DND-41 (cell line): ENCODE measurements around the gene GOLPH3.
"Not testable (repeated sequence)": the region's sequence is repeated elsewhere in the genome, so short reads cannot be mapped to it uniquely, and the experiment has no call there.

Experiments
- CTCF ChIP-seq: IDR thresholded peaks from 2 replicates; pipeline ENCODE4 v1.5.1; 2012; ENCODE audit warnings: borderline replicate concordance, low read length, moderate library complexity, mild to moderate bottlenecking; ENCODE audit not compliant: poor library complexity, severe bottlenecking; ENCODE audit errors: extremely low read depth
- EZH2 ChIP-seq: IDR thresholded peaks from 3 replicates; pipeline ENCODE4 v1.6.1; 2012; ENCODE audit warnings: borderline replicate concordance, low read depth, mild to moderate bottlenecking, moderate library complexity, low read length, inconsistent platforms; ENCODE audit not compliant: severe bottlenecking

GRCh38 chr5:32078855-32079254, 95.3 kb downstream of the GOLPH3 start:
- TF ChIP-seq CTCF, EZH2: not testable (repeated sequence)
